Endothelial cell (in vitro differentiated cells): ENCODE data around the gene AHRR. TPM values are rescaled to one million over a fixed set of nuclear protein-coding genes. Genes with fewer than 3 reads are reported as not detected.
"Not testable (repeated sequence)": the region's sequence is repeated elsewhere in the genome, so short reads cannot be mapped to it uniquely, and the experiment has no call there.

ENCODE experiments used
- DNase-seq: peaks from one replicate; pipeline ENCODE4 v3.0.0; 2021; ENCODE audit warnings: low spot score
- H3K27ac Mint-ChIP-seq: one replicate; pipeline ENCODE4 v1.8.0; 2021; ENCODE audit warnings: mixed read lengths, inconsistent platforms; ENCODE audit not compliant: unreplicated experiment
- H3K27me3 Mint-ChIP-seq: one replicate; pipeline ENCODE4 v1.8.0; 2021; ENCODE audit warnings: mild to moderate bottlenecking, moderate library complexity, mixed read lengths, inconsistent platforms; ENCODE audit not compliant: unreplicated experiment
- H3K36me3 Mint-ChIP-seq: one replicate; pipeline ENCODE4 v1.8.0; 2021; ENCODE audit warnings: mild to moderate bottlenecking, low read depth, mixed read lengths, inconsistent platforms; ENCODE audit not compliant: unreplicated experiment
- H3K4me1 Mint-ChIP-seq: one replicate; pipeline ENCODE4 v1.8.0; 2021; ENCODE audit warnings: mild to moderate bottlenecking, mixed read lengths, inconsistent platforms; ENCODE audit not compliant: unreplicated experiment
- H3K4me3 Mint-ChIP-seq: one replicate; pipeline ENCODE4 v1.8.0; 2021; ENCODE audit warnings: mild to moderate bottlenecking, mixed read lengths, inconsistent platforms; ENCODE audit not compliant: unreplicated experiment
- H3K9me3 Mint-ChIP-seq: one replicate; pipeline ENCODE4 v1.8.0; 2021; ENCODE audit warnings: mixed read lengths, inconsistent platforms; ENCODE audit not compliant: unreplicated experiment
- total RNA-seq: library from RNA; stranded (reverse); fragmentation: NEBNext Ultra II Directional; extraction: Animal tissue kit (Norgen Biotek cat#: 25700); gene quantifications from one replicate; pipeline ENCODE4 v1.2.1, GENCODE V29; 2021; ENCODE audit not compliant: unreplicated experiment
- TF ChIP-seq, protein P1 (sequence below): fragments of 200-600 bp; sonication (generic); IDR thresholded peaks from one replicate; pipeline ENCODE4 v1.5.0; 2021; ENCODE audit warnings: antibody characterized with exemption; ENCODE audit not compliant: unreplicated experiment

The AHRR gene
- total RNA-seq, 1 donor from 2014 or later = 8.7 TPM

DNA sequence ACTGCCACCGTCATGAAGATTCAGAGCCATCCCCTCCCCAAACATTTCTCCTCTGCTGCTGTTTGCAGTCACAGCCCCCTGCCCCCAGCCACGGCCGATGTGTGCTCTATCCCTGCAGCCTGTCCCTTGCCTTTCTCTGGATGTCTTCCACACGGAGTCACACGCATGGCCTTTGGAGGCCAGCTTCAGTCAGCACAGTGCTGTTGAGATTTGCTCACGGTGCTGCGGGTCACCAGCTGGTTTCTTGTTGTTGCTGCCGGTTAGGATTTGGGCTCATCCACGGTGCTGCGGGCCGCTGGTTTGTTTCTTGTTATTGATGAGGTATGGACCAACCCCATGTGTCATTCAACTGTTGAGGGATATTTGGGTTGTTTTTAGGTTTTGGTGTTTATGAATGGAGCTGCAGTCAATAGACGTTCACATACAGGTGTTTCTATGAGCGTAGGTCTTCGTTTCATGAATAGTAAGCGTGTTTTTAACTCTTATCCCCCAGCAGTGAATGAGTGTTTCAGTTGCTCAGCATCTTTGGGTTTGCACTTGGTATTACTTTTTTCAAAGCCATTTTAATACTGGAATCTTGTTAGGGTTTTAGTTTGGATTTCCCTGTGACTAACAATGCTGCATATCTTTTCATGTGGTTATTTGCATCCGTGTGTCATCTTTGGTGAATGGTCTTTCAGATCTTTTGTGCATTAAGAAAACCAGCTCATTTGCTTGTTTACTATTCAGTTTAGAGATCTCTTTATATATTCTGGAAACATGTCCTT lies 57.6 kb downstream of the AHRR start:
- TF ChIP-seq, protein P1, sequence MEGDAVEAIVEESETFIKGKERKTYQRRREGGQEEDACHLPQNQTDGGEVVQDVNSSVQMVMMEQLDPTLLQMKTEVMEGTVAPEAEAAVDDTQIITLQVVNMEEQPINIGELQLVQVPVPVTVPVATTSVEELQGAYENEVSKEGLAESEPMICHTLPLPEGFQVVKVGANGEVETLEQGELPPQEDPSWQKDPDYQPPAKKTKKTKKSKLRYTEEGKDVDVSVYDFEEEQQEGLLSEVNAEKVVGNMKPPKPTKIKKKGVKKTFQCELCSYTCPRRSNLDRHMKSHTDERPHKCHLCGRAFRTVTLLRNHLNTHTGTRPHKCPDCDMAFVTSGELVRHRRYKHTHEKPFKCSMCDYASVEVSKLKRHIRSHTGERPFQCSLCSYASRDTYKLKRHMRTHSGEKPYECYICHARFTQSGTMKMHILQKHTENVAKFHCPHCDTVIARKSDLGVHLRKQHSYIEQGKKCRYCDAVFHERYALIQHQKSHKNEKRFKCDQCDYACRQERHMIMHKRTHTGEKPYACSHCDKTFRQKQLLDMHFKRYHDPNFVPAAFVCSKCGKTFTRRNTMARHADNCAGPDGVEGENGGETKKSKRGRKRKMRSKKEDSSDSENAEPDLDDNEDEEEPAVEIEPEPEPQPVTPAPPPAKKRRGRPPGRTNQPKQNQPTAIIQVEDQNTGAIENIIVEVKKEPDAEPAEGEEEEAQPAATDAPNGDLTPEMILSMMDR = no peak
- no peaks in the 10 kb centered on the region for H3K4me1 Mint-ChIP-seq
- H3K9me3 Mint-ChIP-seq = no peaks in the 10 kb centered on the region
- no peak overlapping the region for H3K4me3 Mint-ChIP-seq
- no peak for DNase-seq
- peaks cover 10% of the 10 kb centered on the region for H3K27me3 Mint-ChIP-seq
- H3K36me3 Mint-ChIP-seq = peaks cover 4% of the 10 kb centered on the region
- no peak overlapping the region for H3K27ac Mint-ChIP-seq

DNA sequence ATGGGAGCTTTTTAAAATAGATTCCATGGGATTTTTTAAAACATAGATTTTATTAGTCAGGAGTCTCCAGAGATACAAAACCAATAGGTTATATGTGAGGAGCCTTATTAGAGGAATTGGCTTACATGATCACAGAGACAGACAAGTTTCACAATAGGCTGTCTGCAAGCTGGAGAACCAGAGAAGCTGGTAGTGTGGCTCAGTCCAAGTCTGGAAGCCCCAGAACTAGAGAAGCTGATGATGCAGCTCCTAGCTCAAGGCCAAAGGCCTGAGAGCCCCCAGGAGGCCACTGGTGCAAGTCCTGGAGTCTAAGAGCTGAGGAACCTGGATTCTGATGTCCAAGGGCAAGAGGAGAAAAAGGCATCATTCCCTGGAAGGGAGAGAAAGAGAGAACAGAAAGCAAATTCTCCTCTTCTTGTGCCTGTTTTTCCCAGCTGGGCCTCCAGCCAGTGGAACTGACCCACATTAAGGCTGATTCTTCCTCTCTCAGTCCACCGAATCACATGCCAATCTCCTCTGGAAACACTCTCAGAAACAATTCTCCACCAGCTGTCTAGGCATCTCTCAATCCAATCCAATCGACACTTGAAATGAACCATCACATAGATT lies 59.3 kb downstream of the AHRR start:
- TF ChIP-seq, protein P1 = no peak
- Mint-ChIP-seq H3K4me1 (no peaks in the 10 kb centered on the region), H3K36me3 (peaks cover 4% of the 10 kb centered on the region), H3K4me3 (no peak overlapping the region), H3K27me3 (peaks cover 5% of the 10 kb centered on the region), H3K9me3 (no peaks in the 10 kb centered on the region), H3K27ac (no peak overlapping the region)
- no peak for DNase-seq

DNA sequence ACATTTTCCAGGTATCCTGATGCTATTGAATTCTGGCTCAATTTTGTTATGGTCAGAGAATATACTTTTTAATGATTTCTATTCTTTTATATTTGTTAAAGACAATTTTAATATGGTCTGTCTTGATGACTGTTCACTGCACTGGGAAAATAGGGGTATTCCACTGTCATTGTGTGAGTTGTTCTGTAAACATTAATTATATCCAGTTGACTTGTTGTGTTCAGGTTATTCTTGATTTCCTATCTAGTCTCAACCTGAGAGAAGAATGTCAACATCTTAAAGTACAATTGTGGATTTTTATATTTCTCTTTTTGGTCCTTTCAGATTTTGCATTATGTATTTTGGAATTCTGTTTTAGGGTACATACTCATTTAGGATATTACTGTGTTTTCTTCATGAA lies 61.6 kb downstream of the AHRR start:
- DNase-seq = no peak
- no peak overlapping the region for H3K27ac Mint-ChIP-seq
- TF ChIP-seq, protein P1 = no peak
- H3K36me3 Mint-ChIP-seq = peaks cover 4% of the 10 kb centered on the region
- H3K9me3 Mint-ChIP-seq = no peaks in the 10 kb centered on the region
- H3K4me3 Mint-ChIP-seq = no peak overlapping the region
- H3K4me1 Mint-ChIP-seq = no peaks in the 10 kb centered on the region
- H3K27me3 Mint-ChIP-seq = peaks cover 6% of the 10 kb centered on the region

DNA sequence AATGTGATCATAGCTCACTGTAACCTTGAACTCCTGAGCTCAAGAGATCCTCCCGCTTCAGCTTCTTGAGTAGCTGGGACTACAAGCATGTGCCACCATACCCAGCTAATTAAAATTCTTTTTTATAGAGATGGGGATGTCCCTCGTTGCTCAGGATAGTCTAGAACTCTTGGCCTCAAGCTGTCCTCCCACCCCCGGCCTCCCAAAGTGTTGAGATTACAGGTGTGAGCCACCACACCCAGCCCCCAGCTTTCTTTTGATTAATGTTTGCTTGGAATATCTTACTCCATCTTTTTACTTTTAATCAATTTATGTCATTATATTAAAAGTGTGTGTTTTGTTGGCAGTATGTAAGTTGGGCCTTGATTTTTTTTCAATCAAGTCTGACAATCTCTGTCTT lies 62.1 kb downstream of the AHRR start:
- Mint-ChIP-seq H3K4me3 (no peak overlapping the region), H3K4me1 (peaks cover under 1% of the 10 kb centered on the region), H3K9me3 (no peaks in the 10 kb centered on the region), H3K27me3 (peaks cover 7% of the 10 kb centered on the region), H3K36me3 (peaks cover 4% of the 10 kb centered on the region), H3K27ac (no peak overlapping the region)
- no peak for DNase-seq
- TF ChIP-seq, protein P1 = no peak

DNA sequence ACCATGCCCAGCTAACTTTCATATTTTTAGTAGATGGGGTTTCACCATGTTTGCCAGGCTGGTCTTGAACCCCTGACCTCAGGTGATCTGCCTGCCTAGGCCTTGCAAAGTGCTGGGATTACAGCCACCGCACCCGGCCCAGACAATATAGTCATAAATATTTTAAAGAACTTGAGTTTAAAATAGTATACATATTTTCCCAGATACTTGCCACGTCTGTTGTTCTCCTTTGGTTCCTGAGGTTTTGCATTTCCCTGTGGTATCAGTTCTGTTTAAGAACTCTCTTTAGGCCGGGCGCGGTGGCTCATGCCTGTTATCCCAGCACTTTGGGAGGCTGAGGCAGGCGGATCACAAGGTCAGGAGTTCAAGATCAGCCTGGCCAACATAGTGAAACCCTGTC lies 63.1 kb downstream of the AHRR start:
- H3K27ac Mint-ChIP-seq, H3K4me1 Mint-ChIP-seq, H3K9me3 Mint-ChIP-seq: not testable (repeated sequence)

More for the DNA sequence above, 63.1 kb downstream of the AHRR start:
- not testable (repeated sequence) for H3K4me3 Mint-ChIP-seq, DNase-seq, H3K36me3 Mint-ChIP-seq, H3K27me3 Mint-ChIP-seq
